AG04450 (cell line): ENCODE measurements around the gene SLIT3. TPM values are rescaled to one million over a fixed set of nuclear protein-coding genes. Genes with fewer than 3 reads are reported as not detected.

Source experiments
- CTCF ChIA-PET: fragments of 300-600, 350-600 bp; formaldehyde crosslinking; extraction: SDS; loops from one replicate; lab custom pipeline; 2022; ENCODE audit warnings: antibody characterized with exemption, inconsistent platforms; lab: Charles Lee
- POLR2A ChIA-PET: fragments of 350-600 bp; formaldehyde crosslinking; extraction: SDS; loops from one replicate; lab custom pipeline; 2021; ENCODE audit warnings: antibody characterized with exemption, inconsistent platforms; lab: Yijun Ruan, JAX
- DNase-seq: peaks from one replicate; pipeline ENCODE4 v3.0.0-alpha.2; 2011; ENCODE audit warnings: low read depth, low spot score
- H3K27ac ChIP-seq: one replicate; pipeline ENCODE4 v1.5.1; 2012; ENCODE audit warnings: low read depth, low read length, control low read depth
- H3K27me3 ChIP-seq: one replicate; pipeline ENCODE4 v1.6.0; 2012; ENCODE audit warnings: low read length; ENCODE audit not compliant: control insufficient read depth, insufficient read depth
- H3K4me3 ChIP-seq: 2 replicates; pipeline ENCODE4 v1.5.1; 2011; ENCODE audit warnings: mild to moderate bottlenecking, low read depth, low read length, control low read depth
- H3K9me3 ChIP-seq: 2 replicates; pipeline ENCODE4 v1.5.1; 2012; ENCODE audit warnings: low read length; ENCODE audit not compliant: control insufficient read depth, insufficient read depth
- CTCF ChIP-seq: IDR thresholded peaks from 2 replicates; pipeline ENCODE4 v1.5.1; 2011; ENCODE audit warnings: low read depth, low read length, control low read depth, inconsistent platforms
- polyA plus RNA-seq: library from polyadenylated mRNA; depleted of rRNA; stranded (reverse); fragments of >200 nt; gene quantifications from 2 replicates; pipeline ENCODE4 v1.2.3, GENCODE V29; 2011

Gene SLIT3
- polyA plus RNA-seq, 1 experiment: 0.26 TPM

DNA sequence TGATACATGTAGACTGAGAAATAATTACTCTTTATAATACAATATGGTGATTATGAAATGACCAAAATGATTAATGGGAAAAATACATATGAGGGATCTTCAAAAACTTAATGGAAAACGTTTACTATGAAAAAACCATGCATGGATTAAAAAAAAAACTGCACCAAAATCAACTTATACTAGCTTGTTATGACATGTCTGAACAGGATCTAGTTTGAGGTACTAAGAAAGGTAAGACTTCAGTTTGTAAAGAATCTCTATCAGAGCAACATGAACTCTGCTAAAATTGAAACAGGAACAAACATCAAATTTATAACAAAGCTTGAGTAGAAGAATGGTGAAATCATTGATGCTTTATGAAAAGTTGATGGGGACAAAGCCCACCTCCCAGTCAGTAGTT lies 178.0 kb downstream of the SLIT3 start:
- POLR2A ChIA-PET: no interaction called here
- no peak for TF ChIP-seq CTCF
- DNase-seq: no peak
- Histone ChIP-seq H3K27me3 (no peaks in the 10 kb centered on the region), H3K27ac (no peak overlapping the region), H3K9me3 (no peaks in the 10 kb centered on the region), H3K4me3 (no peak overlapping the region)
- CTCF ChIA-PET: no interaction called here

DNA sequence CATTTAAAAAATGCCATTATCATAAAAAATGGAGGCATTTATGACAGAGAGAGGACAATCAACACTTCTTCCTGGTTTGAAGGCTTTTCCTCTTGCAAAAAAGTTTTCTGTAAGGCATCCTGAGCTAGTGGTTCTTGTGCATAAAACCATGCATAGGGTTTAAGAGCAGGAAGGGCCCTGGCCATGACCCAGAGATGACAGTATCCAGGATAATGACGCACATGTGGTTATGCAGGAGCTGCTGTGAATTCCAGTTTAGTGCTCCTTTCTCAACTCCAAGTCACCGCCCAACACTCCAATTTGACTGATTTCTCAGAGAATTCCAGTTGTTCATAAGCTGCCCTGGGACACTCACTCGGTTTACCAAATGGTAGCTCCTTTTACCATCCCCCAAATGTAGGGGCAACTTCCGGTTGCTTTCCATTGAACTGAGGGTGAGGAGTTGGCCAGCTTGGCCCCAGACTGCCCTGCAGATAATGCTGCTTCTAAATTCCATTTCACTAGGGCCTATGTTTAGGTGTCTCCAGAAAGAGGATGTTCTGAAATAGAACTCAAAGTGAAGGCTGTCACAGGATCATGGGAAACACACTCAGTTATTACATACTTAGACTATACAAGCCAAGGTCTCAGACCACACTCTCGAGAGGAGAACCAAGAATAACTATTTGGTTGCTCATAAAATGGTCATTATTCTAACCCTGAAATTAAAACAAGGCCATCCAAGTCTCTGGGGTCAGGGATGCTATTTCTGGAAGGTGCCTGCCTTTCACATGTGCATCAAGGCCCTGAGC lies 179.1 kb downstream of the SLIT3 start:
- no peak for TF ChIP-seq CTCF
- H3K27me3 ChIP-seq: no peaks in the 10 kb centered on the region
- H3K9me3 ChIP-seq: no peaks in the 10 kb centered on the region
- no peak for DNase-seq
- no peak overlapping the region for H3K27ac ChIP-seq
- no peak overlapping the region for H3K4me3 ChIP-seq
- ChIA-PET POLR2A (no interaction called here), CTCF (no interaction called here)

DNA sequence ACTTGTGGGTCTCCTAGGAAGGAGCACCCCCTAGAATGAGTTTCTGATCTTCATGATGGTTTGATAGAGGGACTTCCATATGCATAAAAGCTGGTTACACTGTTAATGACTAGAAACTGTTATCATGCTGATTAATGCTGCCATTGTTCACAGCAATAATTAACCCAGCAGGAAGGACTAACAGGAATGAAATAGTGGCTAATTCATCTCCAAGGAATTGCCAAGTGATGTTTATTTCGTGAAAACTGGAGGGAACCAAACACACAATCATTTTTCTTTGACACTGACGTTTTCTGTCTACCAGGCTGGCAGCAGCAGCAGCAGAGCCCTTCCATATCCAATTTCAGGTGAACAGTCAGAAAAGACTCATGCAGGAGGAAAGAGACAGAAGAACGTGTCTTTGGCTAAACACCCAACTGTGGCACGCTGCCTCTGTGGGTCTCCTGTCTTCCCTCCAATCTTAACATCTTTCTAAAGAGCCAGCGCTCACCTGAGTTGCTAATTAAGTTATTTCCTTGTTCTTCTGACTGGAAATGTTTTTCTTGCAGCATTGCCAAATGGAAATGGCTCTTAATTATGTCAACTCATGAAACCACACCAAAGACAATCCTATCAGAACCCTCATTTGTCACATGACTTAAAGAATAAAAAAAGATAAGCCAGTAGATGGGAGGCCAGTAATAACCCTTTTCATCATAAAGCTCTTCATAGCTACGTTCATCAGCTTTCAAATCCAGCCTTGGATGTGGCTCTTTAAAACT lies 181.5 kb downstream of the SLIT3 start:
- CTCF ChIA-PET: no interaction called here
- H3K27ac ChIP-seq: no peak overlapping the region
- no peak overlapping the region for H3K4me3 ChIP-seq
- TF ChIP-seq CTCF: no peak
- no peaks in the 10 kb centered on the region for H3K9me3 ChIP-seq
- H3K27me3 ChIP-seq: no peaks in the 10 kb centered on the region
- POLR2A ChIA-PET: no interaction called here
- no peak for DNase-seq

DNA sequence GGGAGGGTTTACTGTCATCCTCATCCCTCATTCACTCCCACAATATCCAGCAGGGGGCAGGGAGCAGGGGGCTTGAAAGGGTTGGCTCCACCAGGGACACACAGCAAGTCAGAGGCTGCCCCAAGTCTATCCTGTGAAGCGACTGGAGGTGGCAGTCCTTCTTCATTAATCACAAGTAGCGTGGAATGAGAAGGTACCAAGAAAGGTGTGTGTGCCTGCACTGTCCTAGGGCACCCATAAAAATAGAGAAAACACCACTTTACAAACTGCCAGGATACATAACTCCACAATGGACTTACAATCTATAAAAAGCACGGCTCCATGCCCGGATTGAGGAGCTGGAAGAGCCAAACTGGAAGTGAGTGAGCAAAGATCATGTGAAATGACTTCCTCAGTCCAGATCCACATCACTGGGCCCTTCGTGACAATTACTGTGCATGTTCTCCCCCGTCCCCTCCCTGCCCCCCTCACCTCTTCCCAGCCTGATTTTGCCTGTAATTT lies 183.9 kb downstream of the SLIT3 start:
- H3K9me3 ChIP-seq: no peaks in the 10 kb centered on the region
- no peak overlapping the region for H3K27ac ChIP-seq
- no peak for TF ChIP-seq CTCF
- no peak overlapping the region for H3K4me3 ChIP-seq
- H3K27me3 ChIP-seq: no peaks in the 10 kb centered on the region
- CTCF ChIA-PET: no interaction called here
- POLR2A ChIA-PET: no interaction called here
- no peak for DNase-seq
